Measurements from ENCODE around the gene SNCB.
A peak's percentile ranks its signal among the peaks of the same experiment; 100 is the strongest.

SNCB gene

DNA sequence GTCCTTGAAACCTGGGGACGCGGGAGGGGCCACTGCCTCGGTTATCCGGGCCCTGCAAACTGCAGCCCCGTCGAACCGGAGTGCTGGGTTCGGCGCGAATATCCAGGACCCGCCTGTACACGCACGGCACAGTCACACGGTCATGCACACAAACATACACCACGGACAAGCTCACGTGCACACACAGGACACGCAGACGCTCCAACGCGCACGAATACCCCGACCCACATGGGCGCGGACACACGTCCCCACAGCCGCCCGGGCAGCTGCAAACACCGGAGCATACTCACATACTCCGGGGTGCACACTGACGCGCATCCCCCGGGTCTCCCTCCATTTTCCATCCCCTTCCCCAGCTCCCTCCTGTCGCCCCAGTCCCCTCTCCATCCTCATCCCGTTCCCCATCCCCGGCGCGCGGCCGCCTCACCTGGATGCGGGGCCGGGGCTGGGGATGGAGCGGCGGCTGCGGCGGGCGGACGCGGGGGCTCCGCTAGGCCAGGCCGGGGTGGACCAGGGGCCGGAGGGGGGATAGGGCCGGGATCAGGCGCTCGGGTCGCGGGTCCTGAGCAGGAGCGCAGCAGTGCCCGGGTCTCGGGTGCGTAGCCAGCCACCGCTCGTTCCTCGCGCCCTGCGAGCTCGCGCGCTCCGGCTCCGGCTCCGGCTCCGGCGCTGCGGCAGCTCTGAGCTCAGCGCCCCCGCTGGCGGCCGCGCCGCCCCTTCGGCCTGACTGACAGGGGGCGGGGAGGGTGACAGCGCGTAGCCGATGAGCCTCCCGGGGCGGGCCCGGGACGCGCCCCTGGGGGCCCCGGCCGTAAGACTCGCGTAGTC is at the start of gene SNCB, which contains the start of gene EIF4E1B:
Gene SNCB (minus strand): TSS at position 682 of the 828 bp plus-strand sequence. CDS start 880 bp downstream, outside the sequence.
Gene EIF4E1B (plus strand): TSS at position 823 of the 828 bp plus-strand sequence. CDS start 12,113 bp downstream, outside the sequence.
- ATAC-seq (peak; percentile 87), DNase-seq (peak; percentile 69)

GRCh38 chr5:176679365-176680225 is 49.3 kb upstream of the SNCB start:
- DNase-seq, result no peak
- peak; percentile 16 for ATAC-seq

DNA sequence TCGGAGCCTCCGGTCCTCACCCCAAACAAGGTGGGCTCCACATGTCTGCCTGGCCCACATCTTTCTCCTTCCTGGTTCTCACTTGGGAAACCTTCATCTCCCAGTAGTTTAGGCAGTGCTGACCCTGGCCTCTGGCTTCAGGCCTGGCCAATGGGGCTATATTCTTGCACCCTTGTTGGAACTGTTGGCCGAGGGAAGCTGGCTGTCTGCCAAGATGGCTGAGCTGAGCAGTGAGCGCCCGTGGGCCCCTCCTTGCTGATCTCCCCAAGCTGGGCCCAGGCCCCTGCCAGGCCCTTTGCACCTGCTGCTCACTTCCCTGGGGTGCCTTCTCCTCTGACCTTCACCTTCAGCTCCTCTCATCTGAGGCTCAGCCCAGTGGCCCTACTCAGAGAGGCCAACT is 48.2 kb upstream of the SNCB start:
- no peak for ATAC-seq
- no peak for DNase-seq

DNA sequence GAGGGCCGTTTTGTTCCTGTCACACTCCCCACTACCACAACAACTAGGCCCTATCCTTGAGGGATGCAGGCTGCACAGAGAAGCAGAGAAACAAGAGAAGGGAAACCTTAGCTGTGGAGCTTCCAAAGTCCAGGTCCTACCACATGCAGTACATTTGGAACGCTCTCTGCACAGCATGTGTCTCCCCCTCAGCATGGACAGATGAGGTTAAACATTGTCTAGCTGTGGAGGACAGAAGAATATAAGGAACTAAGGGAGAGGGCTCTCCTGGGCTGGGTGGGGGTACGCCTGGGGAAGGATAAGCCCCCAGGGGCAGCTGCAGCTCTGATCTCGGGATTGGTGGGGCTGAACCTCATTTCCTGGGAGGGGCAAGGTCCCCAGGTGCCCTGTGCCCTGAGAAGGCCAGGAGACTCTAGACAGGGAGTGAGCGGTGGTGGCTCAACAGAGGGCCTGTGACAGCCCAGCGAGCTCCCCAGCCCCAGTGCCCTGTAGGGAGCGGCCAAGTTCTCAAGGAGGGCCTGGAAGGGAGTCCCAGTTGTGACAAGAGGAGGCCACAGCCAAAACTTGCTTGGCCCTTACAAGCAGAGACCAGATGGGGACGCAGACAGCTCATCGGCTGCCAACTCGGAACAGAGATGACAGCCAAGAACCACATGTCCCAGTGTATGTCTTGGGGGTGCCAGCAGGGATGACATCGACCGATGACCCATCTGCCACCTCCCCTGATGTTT is 47.0 kb upstream of the SNCB start:
- no peak for ATAC-seq

DNA sequence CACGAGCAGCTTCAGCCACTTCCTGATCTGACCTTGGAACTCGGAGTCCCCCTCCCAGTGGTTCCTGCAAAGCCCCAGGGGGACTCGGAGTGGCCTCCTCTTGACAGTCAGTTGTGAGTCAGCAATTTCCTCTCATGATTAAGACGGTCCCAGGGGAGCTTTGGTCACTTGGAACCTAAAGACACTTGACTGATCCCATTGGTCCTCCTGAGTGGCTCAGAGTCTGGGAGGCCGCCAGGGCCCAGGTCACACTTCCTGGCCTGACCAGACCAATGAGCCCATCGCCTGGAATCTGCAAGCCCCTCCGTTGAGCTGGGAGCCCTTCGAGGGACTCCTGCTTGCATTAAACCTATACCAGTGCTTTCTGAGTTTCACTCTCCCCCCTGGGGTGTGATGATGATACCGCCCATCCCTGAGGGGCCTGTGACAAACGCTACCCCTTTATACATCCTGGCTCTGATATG is 46.1 kb upstream of the SNCB start:
- DNase-seq (no peak), ATAC-seq (no peak)

More for the DNA sequence above, 47.0 kb upstream of the SNCB start:
- DNase-seq, result no peak

- DNase-seq (no peak), ATAC-seq (no peak)
Observed at GRCh38 chr5:176675676-176676360, 45.5 kb upstream of the SNCB start.

DNA sequence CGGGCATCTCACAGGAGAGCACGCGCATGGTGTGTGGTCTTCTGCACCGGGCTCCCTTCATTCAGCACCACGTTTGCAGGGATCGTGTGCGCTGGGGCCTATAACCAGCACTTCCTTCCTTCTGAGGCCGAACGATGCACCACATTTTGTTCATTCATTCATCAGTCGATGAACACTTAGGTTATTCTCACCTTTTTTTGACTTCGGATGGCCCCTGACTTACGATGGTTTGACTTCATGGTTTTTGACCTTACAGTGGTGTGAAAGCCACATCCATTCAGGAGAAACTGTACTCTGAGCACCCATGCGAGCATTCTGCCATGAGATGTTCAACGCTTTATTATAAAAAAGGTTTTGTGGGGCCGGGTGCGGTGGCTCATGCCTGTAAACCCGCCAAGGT is 44.5 kb upstream of the SNCB start:
- ATAC-seq (no peak), DNase-seq (no peak)

- no peak for ATAC-seq
Observed at GRCh38 chr5:176673651-176674583, 43.6 kb upstream of the SNCB start.

DNA sequence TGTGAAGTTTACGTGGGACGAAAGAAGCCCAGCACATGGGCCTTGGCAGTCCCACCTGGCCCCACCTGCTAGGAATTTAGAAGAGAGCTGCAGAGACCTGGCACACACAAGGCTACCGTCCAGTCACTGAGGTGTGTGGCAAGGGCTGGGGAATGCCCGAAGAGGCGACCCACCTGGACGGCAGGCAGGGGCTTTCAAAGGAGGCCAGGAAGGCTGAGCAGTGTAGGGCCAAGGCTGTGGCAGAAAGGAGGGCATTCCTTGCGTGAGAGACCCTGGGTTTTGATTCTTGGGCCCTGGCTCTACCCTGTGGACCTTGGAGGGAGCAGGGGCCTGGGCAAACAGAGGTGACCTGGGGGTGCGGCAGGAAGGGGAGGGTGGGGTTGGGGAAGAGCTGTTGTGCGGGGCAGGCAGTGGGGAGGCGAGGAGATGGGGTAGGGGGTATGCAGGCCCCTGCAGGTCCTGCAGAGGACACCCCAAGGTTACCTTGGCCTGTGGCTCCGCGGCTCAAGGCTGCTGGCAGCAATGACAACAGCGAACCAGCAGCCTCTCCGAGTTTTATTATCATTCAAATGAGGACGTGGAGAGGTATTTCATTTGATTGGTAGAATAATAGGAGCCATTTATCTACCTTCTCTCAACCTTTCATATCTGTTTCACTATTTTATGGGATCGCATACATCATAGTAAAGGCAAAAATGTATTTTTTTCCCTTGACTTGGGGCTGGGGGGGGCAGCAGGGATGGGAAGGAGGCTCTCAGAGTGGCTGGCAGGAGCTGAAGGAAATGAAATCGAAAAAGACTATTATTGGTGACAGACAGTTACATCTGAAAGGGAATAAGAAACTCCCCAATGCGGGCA is 41.8 kb upstream of the SNCB start:
- DNase-seq (no peak), ATAC-seq (no peak)

More at GRCh38 chr5:176673651-176674583, 43.6 kb upstream of the SNCB start:
- DNase-seq, result no peak

GRCh38 chr5:176671399-176671798 is 41.1 kb upstream of the SNCB start:
- DNase-seq (no peak), ATAC-seq (no peak)

GRCh38 chr5:176670449-176670848 is 40.1 kb upstream of the SNCB start:
- ATAC-seq (no peak), DNase-seq (no peak)

GRCh38 chr5:176667637-176668036 is 37.3 kb upstream of the SNCB start:
- no peak for DNase-seq
- no peak for ATAC-seq

DNA sequence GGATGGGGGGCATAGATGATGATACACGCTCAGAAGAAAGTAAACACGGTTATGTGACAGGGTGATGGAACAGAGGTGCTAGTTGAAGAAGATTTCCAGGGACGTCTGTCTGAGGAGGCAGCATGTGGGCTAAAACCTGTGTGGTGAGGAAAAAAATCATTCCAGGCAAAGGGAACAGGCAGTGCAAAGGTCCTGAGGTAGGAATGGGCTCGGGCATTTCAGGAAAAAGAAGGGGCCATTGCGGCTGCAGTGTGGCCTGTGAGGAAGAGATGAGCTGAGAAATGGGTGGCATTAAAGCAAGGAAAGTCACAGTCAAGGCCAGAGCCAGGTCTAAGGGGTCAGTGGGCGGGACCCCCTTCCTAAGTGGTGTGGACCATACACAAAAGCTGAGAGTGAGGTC is 35.2 kb upstream of the SNCB start:
- DNase-seq (no peak), ATAC-seq (no peak)

DNA sequence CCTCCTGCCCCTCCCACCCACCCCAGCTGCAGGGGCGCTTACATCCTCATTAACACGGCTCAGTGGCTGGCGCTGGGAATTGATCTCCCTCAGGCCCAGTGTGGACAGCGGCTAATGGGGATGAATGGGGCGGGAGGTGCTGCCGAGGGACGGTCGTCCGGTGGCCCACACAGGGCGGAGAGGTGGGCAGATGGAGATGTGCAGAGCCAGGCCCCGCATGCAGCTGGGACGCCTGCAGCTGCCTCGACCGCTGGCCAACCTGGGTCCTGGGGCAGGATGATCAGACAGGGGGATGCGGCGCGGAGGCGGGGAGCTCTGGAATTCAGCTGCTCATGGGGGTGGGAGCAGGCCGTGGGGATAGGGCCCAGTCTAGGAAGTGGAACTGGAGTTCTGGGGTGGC is 34.6 kb upstream of the SNCB start:
- no peak for ATAC-seq

DNA sequence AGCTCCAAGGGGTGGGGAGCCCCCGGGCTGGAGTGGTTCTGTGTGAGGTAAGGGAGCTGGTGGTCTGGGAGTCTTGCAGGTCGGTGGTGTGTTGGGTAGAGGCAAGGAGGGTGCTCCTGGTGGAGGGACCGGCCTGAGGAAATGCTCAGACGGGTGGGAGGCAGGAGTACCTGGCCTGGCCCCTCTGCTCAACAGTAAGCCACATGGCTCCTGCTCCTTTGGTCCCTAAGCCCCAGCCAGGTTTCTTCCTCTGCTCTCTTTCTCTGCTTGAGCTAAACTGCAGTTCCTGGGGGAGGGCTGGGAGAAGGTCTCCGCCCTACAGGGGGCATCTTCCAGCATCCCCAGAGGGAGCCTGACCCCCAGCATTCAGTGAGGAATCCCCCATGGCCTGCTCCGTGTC is 34.1 kb upstream of the SNCB start:
- no peak for DNase-seq
- no peak for ATAC-seq

More for the DNA sequence above, 34.6 kb upstream of the SNCB start:
- DNase-seq, result no peak

- no peak for DNase-seq
- ATAC-seq, result no peak
Observed at GRCh38 chr5:176663566-176663965, 33.2 kb upstream of the SNCB start.

GRCh38 chr5:176662371-176663333 is 32.3 kb upstream of the SNCB start:
- ATAC-seq (no peak), DNase-seq (no peak)

DNA sequence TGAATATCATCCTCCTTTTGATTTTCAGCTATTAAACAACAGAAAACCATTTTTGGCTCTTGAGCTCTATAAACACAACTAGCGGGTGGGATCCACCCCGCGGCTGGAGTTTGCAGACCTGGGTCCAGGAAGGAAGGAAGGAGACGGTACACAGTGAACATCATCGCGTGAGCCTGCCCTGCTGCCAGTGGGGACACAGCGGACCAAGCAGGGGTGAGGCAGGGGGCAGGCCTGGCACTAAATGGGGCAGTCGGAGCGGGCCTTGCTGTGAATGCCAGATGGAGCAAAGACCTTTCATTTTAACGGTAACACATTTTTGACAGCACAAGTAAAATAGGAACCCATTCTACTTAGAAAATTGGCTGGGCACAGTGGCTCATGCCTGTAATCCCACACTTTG is 31.3 kb upstream of the SNCB start:
- ATAC-seq, result no peak
- no peak for DNase-seq

Measured in stimulated activated naive CD8-positive, alpha-beta T cell treated with anti-CD3 and anti-CD28 coated beads, Interleukin-15, Interleukin-2, amounts not matched to agents 100 U/mL and 50 U/mL, for 24 hours (primary cell).